IPS-15b (cell line): ENCODE results near the gene C4orf54.

Source experiments
- H3K27me3 ChIP-seq: one replicate; pipeline ENCODE4 v1.6.1; 2013; ENCODE audit warnings: low read length; ENCODE audit not compliant: control insufficient read depth, insufficient read depth
- H3K36me3 ChIP-seq: one replicate; pipeline ENCODE4 v1.6.1; 2013; ENCODE audit warnings: low read length; ENCODE audit not compliant: control insufficient read depth, insufficient read depth
- H3K4me1 ChIP-seq: one replicate; pipeline ENCODE4 v1.6.1; 2013; ENCODE audit warnings: mild to moderate bottlenecking, low read length; ENCODE audit not compliant: control insufficient read depth, insufficient read depth
- H3K4me3 ChIP-seq: one replicate; pipeline ENCODE4 v1.5.1; 2013; ENCODE audit warnings: low read depth, low read length
- H3K9ac ChIP-seq: one replicate; pipeline ENCODE4 v1.6.1; 2013; ENCODE audit warnings: low read depth, mild to moderate bottlenecking, low read length
- H3K9me3 ChIP-seq: one replicate; pipeline ENCODE4 v1.6.1; 2013; ENCODE audit warnings: mild to moderate bottlenecking, low read length; ENCODE audit not compliant: control insufficient read depth, insufficient read depth

C4orf54 gene

GRCh38 chr4:99670409-99671073 is 12.9 kb upstream of the C4orf54 start:
- no peaks in the 10 kb centered on the region for H3K36me3 ChIP-seq
- no peak overlapping the region for H3K9ac ChIP-seq
- no peak overlapping the region for H3K4me3 ChIP-seq
- H3K27me3 ChIP-seq = no peaks in the 10 kb centered on the region
- H3K9me3 ChIP-seq = no peaks in the 10 kb centered on the region
- no peaks in the 10 kb centered on the region for H3K4me1 ChIP-seq

- Histone ChIP-seq H3K27me3 (no peaks in the 10 kb centered on the region), H3K36me3 (no peaks in the 10 kb centered on the region), H3K4me3 (no peak overlapping the region), H3K4me1 (no peaks in the 10 kb centered on the region), H3K9ac (no peak overlapping the region), H3K9me3 (no peaks in the 10 kb centered on the region)
Measured at GRCh38 chr4:99669084-99669483, 11.5 kb upstream of the C4orf54 start.

- H3K4me1 ChIP-seq = no peaks in the 10 kb centered on the region
- no peaks in the 10 kb centered on the region for H3K27me3 ChIP-seq
- no peak overlapping the region for H3K9ac ChIP-seq
- H3K4me3 ChIP-seq = no peak overlapping the region
- H3K36me3 ChIP-seq = no peaks in the 10 kb centered on the region
- no peaks in the 10 kb centered on the region for H3K9me3 ChIP-seq
Measured at GRCh38 chr4:99668472-99668871, 10.8 kb upstream of the C4orf54 start.

GRCh38 chr4:99665983-99666382 is 8.4 kb upstream of the C4orf54 start:
- H3K9me3 ChIP-seq = no peaks in the 10 kb centered on the region
- H3K4me3 ChIP-seq = no peak overlapping the region
- no peak overlapping the region for H3K9ac ChIP-seq
- no peaks in the 10 kb centered on the region for H3K36me3 ChIP-seq
- no peaks in the 10 kb centered on the region for H3K27me3 ChIP-seq
- no peaks in the 10 kb centered on the region for H3K4me1 ChIP-seq

GRCh38 chr4:99664716-99665115 is 7.1 kb upstream of the C4orf54 start:
- Histone ChIP-seq H3K9ac (no peak overlapping the region), H3K4me1 (no peaks in the 10 kb centered on the region), H3K36me3 (no peaks in the 10 kb centered on the region), H3K4me3 (no peak overlapping the region), H3K27me3 (no peaks in the 10 kb centered on the region), H3K9me3 (no peaks in the 10 kb centered on the region)

- H3K4me1 ChIP-seq = no peaks in the 10 kb centered on the region
- H3K4me3 ChIP-seq = no peak overlapping the region
- no peak overlapping the region for H3K9ac ChIP-seq
- no peaks in the 10 kb centered on the region for H3K36me3 ChIP-seq
- no peaks in the 10 kb centered on the region for H3K27me3 ChIP-seq
- no peaks in the 10 kb centered on the region for H3K9me3 ChIP-seq
Measured at GRCh38 chr4:99661907-99662306, 4.3 kb upstream of the C4orf54 start.

GRCh38 chr4:99658666-99659065 is 1.0 kb upstream of the C4orf54 start:
- Histone ChIP-seq H3K36me3 (no peaks in the 10 kb centered on the region), H3K4me1 (no peaks in the 10 kb centered on the region)

GRCh38 chr4:99655308-99656081 is 2.1 kb downstream of the C4orf54 start:
- H3K4me1 ChIP-seq = no peaks in the 10 kb centered on the region
- H3K36me3 ChIP-seq = no peaks in the 10 kb centered on the region
- no peaks in the 10 kb centered on the region for H3K9me3 ChIP-seq
- H3K27me3 ChIP-seq = no peaks in the 10 kb centered on the region
- H3K4me3 ChIP-seq = no peak overlapping the region
- H3K9ac ChIP-seq = no peak overlapping the region

More at GRCh38 chr4:99658666-99659065, 1.0 kb upstream of the C4orf54 start:
- H3K9me3 ChIP-seq = no peaks in the 10 kb centered on the region
- H3K9ac ChIP-seq = no peak overlapping the region
- H3K27me3 ChIP-seq = no peaks in the 10 kb centered on the region
- no peak overlapping the region for H3K4me3 ChIP-seq

- no peak overlapping the region for H3K9ac ChIP-seq
- H3K27me3 ChIP-seq = no peaks in the 10 kb centered on the region
- no peaks in the 10 kb centered on the region for H3K36me3 ChIP-seq
Measured at GRCh38 chr4:99654361-99654761, 3.3 kb downstream of the C4orf54 start.

GRCh38 chr4:99653916-99654315 is 3.7 kb downstream of the C4orf54 start:
- no peaks in the 10 kb centered on the region for H3K4me1 ChIP-seq
- no peaks in the 10 kb centered on the region for H3K27me3 ChIP-seq
- no peaks in the 10 kb centered on the region for H3K36me3 ChIP-seq
- H3K9ac ChIP-seq = no peak overlapping the region
- no peaks in the 10 kb centered on the region for H3K9me3 ChIP-seq
- no peak overlapping the region for H3K4me3 ChIP-seq

More at GRCh38 chr4:99654361-99654761, 3.3 kb downstream of the C4orf54 start:
- Histone ChIP-seq H3K4me1 (no peaks in the 10 kb centered on the region), H3K4me3 (no peak overlapping the region), H3K9me3 (no peaks in the 10 kb centered on the region)

- Histone ChIP-seq H3K27me3 (no peaks in the 10 kb centered on the region), H3K36me3 (no peaks in the 10 kb centered on the region), H3K9ac (no peak overlapping the region), H3K4me3 (no peak overlapping the region), H3K4me1 (no peaks in the 10 kb centered on the region), H3K9me3 (no peaks in the 10 kb centered on the region)
Measured at GRCh38 chr4:99652596-99653436, 4.8 kb downstream of the C4orf54 start.
